Activated CD4-positive, alpha-beta T cell treated with anti-CD3 and anti-CD28 coated beads for 1 hour (primary cell): ENCODE data around the gene RPLP2.

Experiments
- DNase-seq: peaks from one replicate; pipeline ENCODE4 v3.0.0-alpha.2; 2020

The RPLP2 gene

DNA sequence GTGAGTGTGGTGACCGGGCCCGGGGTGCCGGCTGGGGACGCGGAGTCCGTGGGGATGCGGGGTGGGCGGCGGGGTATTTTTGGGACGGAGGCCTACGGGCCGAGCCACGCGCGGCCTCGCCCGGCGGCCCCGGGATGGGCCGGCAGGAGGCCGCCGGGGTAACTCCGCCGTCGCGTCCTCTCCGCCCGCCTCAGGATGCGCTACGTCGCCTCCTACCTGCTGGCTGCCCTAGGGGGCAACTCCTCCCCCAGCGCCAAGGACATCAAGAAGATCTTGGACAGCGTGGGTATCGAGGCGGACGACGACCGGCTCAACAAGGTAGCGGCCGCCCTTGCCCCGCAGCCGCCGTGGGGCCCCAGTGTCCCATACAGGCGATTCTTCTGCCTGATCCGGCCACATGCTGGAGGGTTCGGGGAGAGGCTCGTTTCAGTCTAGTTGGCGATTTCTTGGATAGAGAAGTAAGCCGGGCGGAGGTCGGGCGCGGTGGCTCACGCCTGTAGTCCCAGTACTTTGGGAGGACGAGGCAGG, 337 bp downstream of the RPLP2 start:
- no peak for DNase-seq

- no peak for DNase-seq
Observed at GRCh38 chr11:811446-812245, 1.9 kb downstream of the RPLP2 start.

DNA sequence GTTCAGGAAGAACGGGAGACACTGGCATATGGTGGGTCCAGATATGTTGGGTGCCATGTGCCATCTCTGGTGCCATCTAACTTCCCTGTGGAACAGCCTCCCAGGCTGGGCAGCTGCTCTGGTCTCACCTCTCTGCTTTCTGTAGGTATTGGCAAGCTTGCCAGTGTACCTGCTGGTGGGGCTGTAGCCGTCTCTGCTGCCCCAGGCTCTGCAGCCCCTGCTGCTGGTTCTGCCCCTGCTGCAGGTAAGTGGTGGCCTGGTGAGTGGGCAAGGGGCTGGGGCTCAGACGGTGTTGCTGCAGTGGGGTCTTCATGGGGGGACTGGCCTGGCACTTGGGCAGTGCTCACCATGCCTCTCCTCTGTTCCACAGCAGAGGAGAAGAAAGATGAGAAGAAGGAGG, 2.6 kb downstream of the RPLP2 start:
- DNase-seq = no peak

DNA sequence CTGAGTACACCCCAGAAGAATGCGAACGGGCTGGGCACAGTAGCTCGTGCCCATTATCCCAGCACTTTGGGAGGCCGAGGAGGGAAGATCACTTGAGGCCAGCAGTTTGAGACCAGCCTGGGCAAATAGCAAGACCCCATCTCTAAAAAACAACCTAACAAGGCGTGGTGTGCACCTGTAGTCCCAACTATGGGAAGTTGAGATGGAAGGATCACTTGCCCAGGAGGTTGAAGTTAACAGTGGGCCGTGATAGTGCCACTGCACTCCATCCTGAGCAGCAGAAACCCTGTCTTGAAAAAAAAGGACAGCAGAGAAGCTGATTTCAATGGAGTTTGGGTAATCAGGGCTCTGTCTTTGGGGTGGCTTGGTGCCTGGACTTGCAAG, 3.3 kb downstream of the RPLP2 start:
- DNase-seq = no peak

DNA sequence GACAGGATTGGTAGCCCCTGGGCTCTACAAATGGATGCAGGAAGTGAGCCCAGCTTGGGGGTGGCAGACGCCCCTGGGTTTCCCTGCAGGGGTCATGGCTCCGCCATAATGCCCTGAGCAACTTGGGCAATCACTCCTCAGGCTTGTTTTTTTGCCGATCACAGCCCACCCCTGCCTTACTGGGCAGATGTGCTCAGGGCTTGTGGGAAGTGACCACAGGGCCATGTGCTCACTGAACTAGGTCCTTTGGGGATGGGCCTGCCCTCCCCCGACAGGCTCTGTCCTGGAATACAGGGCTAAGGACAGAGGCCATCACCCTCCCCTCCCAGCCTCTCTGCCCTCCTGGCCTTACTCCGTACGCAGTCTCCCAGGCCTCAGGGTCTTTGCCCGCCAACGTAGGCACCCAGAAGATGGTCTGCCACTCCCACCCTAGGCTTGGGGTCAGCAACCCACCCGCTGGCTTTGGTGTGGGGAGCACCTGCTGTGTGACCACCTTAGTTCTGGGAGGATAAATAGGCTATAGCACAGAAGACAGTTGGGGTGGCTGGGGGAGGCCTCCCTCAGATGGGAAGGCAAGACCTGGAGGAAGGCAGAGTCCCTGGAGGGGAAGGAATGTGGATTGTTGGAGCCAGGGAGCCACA, 3.8 kb downstream of the RPLP2 start:
- no peak for DNase-seq

DNA sequence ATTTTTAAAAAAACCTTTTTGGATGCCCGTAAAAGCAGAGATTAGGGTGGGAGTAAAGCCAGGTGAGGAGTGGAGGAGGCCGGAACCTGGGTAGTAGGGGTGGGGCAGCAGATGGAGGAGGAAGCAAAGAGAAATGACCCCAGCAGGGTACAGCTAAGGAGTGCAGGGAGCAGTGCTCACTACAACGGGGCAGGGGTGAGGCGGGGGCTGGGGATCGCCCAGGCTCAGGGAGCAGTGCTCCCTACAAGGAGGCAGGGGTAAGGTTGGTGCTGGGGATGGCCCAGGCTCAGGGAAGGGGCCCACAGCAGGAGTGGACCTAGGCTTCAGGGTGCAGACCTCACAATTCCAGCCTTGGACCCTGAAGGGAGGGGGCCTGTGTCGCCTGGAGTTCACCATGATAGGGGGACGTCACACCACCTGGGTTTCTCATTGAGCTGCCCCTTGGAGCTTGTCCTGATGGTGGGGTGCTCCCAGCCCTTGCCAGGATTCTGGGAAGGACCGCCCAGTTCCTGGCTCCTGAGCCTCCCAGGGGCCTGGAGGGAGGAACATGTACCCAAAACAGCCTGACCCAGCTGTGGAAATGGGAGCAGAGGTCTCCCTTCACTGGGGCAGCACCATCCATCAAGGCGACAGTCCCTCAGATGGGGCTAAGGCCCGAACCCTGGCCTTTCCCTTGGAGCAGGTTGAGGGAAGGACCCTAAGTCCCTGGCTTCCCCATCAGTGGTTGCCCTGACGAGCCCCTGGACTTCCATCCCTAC, 6.1 kb downstream of the RPLP2 start:
- no peak for DNase-seq

GRCh38 chr11:816433-816779, 6.6 kb downstream of the RPLP2 start:
- no peak for DNase-seq

DNA sequence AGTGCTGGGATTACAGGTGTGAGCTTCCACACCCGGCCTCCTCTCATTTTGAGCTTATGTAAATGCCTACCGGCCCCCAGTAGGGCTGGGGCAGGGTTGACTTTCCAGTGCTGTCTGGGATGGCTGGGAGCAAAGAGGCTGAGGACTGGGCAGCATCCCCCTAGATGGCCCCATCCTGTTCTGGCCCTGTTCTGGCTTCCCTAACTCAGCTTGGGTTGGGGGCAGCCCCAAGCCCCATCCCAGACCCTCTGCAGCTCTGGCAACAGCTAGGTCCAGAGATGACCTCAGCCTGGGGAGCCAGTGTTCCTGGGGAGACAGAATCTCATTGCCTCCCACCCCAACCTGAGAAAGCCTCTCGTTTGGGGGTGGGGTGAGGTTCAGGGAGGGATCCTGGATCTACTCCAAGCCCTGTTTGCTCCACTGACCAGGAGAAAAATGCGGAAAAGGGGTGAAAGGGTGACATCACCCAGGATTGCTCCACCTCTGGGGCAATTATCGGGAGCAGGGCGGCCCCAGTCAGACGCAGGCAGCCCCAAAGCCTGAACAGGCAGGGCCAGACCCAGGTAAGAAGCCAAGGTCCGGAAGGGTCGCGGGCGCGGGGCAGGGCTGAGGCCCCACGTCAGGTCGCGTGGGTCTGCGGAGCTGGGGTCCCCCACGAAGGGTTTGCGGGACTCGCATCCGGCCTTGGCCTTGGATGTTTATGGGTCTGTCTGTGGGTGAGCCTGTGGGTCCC, 8.8 kb downstream of the RPLP2 start, which contains the start of gene PNPLA2:
PNPLA2 (plus strand) TSS at position 519 of the 733 bp plus-strand sequence. CDS start 805 bp downstream, outside the sequence.
- no peak for DNase-seq

DNA sequence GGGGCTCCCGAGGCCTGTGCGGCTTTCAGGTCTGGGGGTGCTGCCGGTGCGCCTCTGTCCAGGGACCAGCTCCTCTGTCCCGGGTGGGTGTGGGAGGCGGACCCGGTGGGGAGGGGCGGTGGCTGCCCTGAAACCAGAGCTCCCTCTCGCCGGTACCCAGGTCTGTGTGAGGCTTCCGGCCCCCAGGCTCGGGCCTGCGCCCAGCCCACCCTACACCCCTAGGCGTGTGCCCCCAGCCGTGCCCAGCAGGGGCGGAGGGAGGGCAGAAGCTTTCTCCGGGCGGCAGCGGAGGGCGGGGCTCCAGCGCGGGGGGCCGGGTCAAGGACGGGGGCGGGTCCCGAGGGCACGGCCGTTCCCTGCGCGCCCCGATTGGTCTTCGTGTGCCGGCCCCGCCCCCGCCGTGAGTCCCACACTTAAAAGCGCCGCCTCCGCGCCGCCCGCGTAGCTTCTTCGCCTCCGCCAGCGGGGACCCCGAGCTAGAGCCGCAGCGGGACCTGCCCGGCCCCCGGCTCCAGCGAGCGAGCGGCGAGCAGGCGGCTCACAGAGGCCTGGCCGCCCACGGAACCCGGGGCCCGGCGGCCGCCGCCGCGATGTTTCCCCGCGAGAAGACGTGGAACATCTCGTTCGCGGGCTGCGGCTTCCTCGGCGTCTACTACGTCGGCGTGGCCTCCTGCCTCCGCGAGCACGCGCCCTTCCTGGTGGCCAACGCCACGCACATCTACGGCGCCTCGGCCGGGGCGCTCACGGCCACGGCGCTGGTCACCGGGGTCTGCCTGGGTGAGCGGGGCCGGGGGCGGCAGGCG, 9.6 kb downstream of the RPLP2 start:
- DNase-seq = peak; percentile 86

GRCh38 chr11:819943-820649, 10.3 kb downstream of the RPLP2 start:
- DNase-seq = peak; percentile 88

DNA sequence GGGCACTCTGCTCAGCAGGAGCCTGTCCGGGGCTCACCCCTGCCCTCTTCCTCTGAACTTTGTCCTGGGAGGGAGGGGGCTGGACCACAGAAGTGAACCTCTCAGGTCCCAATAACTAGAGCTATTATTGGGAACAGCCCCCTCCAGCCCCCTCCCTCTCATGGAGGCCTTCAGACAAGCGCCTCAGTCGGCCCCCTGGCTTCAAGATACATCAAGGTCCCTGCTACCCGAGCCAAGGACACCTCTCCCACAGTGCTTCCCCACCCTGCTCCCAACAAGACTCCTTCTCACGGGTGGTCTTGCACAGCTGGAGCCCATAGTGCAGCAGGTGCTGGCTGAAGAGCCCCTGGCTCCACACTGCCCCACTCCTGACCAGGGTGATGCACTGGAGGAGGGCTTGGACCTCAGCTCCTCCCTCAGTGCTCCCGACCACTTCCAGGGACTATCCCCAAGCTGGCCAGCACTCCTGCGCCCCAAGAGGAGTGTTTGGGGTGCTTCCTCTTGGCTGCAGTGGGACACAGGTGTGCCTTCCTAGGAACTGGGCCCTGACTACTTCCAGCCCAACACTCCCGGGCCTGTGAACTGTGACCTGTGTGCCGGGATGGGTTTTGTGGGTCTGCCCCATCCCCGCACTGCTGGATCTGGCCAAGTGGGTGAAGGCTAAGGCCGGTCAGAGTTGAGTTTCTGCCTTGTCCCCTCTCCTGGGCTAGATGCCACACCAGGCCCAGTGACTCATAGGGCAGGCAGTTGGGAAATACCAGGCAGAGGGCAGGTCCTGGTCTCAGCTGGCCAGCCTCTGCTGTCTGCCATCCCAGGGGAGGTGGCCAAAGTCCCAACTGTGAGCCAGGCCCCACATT, 11.1 kb downstream of the RPLP2 start:
- no peak for DNase-seq

DNA sequence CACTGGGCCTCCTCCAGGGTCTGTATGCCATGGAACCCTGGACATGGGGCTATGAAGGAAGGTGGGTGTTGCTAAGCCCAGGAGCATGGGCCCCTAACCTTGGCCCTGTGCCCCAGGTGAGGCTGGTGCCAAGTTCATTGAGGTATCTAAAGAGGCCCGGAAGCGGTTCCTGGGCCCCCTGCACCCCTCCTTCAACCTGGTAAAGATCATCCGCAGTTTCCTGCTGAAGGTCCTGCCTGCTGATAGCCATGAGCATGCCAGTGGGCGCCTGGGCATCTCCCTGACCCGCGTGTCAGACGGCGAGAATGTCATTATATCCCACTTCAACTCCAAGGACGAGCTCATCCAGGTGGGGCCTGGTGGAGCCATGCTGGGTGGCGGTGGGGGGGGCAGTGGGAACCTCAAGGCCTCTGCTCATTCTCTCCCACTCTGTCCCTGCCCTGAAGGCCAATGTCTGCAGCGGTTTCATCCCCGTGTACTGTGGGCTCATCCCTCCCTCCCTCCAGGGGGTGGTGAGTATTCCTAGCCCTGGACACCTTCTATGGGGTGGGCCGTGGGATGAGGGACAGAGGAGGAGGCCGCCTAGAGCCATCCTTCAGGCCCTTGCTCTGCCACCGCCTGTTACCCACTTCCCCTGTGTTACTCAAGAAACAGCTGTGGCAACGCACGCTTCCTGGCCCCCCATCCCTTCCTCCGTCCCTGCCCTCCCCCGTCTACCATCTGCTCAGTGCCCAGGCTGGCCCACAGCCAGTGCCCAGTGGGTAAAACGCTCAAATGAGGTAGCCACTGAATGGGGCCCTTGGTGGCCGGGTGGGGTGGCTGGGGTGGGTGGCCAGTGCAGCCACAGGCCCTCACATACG, 12.0 kb downstream of the RPLP2 start:
- no peak for DNase-seq

GRCh38 chr11:823441-824291, 13.9 kb downstream of the RPLP2 start:
- DNase-seq = no peak

DNA sequence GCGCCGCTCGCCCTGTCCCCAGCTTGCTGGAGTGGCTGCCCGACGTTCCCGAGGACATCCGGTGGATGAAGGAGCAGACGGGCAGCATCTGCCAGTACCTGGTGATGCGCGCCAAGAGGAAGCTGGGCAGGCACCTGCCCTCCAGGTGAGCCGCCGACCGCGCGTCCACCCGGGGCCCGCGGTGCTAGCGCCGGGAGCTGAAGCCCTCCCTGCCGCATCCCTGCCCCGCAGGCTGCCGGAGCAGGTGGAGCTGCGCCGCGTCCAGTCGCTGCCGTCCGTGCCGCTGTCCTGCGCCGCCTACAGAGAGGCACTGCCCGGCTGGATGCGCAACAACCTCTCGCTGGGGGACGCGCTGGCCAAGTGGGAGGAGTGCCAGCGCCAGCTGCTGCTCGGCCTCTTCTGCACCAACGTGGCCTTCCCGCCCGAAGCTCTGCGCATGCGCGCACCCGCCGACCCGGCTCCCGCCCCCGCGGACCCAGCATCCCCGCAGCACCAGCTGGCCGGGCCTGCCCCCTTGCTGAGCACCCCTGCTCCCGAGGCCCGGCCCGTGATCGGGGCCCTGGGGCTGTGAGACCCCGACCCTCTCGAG, 14.6 kb downstream of the RPLP2 start:
- DNase-seq = no peak

DNA sequence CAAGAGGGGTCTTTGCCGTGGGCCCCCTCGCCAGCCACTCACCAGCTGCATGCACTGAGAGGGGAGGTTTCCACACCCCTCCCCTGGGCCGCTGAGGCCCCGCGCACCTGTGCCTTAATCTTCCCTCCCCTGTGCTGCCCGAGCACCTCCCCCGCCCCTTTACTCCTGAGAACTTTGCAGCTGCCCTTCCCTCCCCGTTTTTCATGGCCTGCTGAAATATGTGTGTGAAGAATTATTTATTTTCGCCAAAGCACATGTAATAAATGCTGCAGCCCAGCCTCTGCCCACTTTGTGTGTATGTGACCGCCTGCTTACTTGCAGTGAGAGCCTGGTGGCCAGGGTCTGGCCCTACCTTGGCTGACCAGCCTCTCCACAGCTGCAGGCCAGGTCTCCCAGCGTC, 15.2 kb downstream of the RPLP2 start:
- no peak for DNase-seq

DNA sequence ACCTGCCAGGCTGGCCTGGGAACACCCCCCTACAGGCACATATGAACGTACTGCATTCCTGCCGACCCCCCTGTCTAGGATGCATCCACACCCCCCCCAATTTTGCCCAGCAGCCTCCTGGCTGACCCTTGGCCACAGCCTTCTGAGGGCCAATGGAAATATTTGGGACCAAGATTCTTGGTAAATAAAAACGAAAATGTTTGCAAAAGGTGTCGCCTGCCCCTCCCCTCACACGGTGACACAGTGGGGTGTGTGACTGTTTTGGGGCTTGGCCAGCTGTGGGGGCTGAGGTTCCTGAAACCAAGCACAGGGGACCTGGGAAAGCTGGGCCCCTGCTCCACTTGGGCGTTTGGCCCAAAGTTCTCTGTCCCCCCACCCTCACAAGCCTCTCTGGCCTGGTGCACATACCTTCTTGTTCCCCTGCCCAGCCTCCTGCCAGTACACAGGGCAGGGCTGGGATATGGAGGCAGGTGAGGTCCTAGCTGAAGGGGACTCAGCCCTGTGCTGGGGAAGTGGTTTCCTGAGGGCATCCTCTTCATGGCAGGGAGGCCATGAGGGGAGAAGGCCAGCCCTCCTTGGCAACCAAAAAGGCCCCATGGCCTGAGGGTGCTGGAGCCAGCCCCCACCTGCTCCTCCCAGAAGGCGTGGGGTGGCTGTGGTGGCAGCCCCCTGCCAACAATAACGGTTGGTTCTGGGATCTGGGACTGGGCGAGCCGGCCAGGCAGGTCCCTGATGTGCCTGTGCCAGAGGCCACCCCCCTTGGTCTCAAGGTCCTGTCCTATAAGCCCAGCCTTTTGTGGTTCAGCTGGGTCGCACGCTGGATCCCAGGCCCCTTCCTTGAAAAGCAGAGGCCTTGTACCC, 15.8 kb downstream of the RPLP2 start:
- DNase-seq = no peak

DNA sequence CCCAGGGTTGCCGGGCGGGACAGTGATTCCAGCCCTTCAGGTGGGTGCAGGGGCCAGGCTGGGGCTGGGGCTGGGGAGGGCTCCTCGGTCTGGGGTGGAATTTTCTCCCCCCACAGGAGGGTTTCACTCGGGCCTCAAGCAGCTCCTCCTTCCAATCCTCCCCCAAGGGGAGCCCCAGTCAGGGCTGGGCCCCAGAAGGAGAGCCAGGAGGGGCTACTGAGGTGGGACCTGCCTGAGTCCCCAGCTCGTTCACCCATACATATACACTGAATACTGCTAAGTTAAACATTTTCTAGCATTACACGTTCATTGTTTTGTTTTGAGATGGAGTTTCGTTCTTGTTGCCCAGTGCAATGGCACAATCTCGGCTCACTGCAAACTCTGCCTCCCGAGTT, 16.5 kb downstream of the RPLP2 start:
- no peak for DNase-seq
